Cardiac muscle cell (in vitro differentiated cells and primary cell): Measurements from ENCODE around the gene CDH18. TPM values are rescaled to one million over a fixed set of nuclear protein-coding genes. Genes with fewer than 3 reads are reported as not detected.
"Not testable (repeated sequence)": the region's sequence is repeated elsewhere in the genome, so short reads cannot be mapped to it uniquely, and the experiment has no call there.

Experiments
- DNase-seq, 2 donors: peaks; one replicate each; pipeline versions ENCODE4 v3.0.0 to v3.0.0-alpha.2; 2010 to 2017; ENCODE audit warnings: low read depth in 1 of 2, low spot score in 1 of 2
- H3K27ac ChIP-seq: fragments of 200-600 bp; sonication (generic); 2 replicates; pipeline ENCODE4 v1.5.1; 2016
- H3K27me3 ChIP-seq: fragments of 200-600 bp; sonication (generic); 2 replicates; pipeline ENCODE4 v1.6.0; 2016; ENCODE audit warnings: control low read depth
- H3K36me3 ChIP-seq: fragments of 200-600 bp; sonication (generic); 2 replicates; pipeline ENCODE4 v1.5.1; 2016; ENCODE audit warnings: control low read depth
- H3K4me1 ChIP-seq: fragments of 200-600 bp; sonication (generic); 2 replicates; pipeline ENCODE4 v1.8.1; 2017; ENCODE audit warnings: low read depth, mild to moderate bottlenecking, mixed run types
- H3K4me3 ChIP-seq: fragments of 200-600 bp; sonication (generic); 2 replicates; pipeline ENCODE4 v1.5.1; 2016; ENCODE audit warnings: mild to moderate bottlenecking
- H3K9me3 ChIP-seq: fragments of 200-600 bp; sonication (generic); 2 replicates; pipeline ENCODE4 v1.5.1; 2017; ENCODE audit warnings: low read depth, mild to moderate bottlenecking, control low read depth
- CTCF ChIP-seq: IDR thresholded peaks from 2 replicates; pipeline ENCODE4 v1.5.1; 2012; ENCODE audit warnings: low read depth, mild to moderate bottlenecking, low read length
- polyA plus RNA-seq: library from polyadenylated mRNA; unstranded; fragments of >200 nt; fragmentation: Nextera tagmentation; extraction: Ambion mirVana; gene quantifications from 2 replicates; pipeline ENCODE4 v1.2.1, GENCODE V29; 2016
- total RNA-seq: library from RNA; depleted of rRNA; stranded (reverse); fragments of >200 nt; gene quantifications from 2 replicates; pipeline ENCODE4 v1.2.3, GENCODE V29; 2016

The CDH18 gene
- total and polyA plus RNA-seq, 2 experiments from 2014 or later, result 0.21 to 1.2 TPM

GRCh38 chr5:19790829-19791466 is 197.1 kb downstream of the CDH18 start:
- Histone ChIP-seq H3K36me3 (no peaks in the 10 kb centered on the region), H3K4me3 (no peak overlapping the region), H3K27ac (no peak overlapping the region), H3K9me3 (no peaks in the 10 kb centered on the region), H3K27me3 (no peaks in the 10 kb centered on the region), H3K4me1 (no peaks in the 10 kb centered on the region)
- DNase-seq, result no peak
- TF ChIP-seq CTCF, result no peak

- Histone ChIP-seq H3K4me3 (no peak overlapping the region), H3K27ac (no peak overlapping the region), H3K27me3 (no peaks in the 10 kb centered on the region), H3K9me3 (no peaks in the 10 kb centered on the region), H3K4me1 (no peaks in the 10 kb centered on the region), H3K36me3 (no peaks in the 10 kb centered on the region)
- DNase-seq, result no peak
- TF ChIP-seq CTCF, result no peak
Measured at GRCh38 chr5:19782566-19782965, 205.4 kb downstream of the CDH18 start.

GRCh38 chr5:19777363-19777762 is 210.6 kb downstream of the CDH18 start:
- H3K27ac ChIP-seq, result no peak overlapping the region
- no peaks in the 10 kb centered on the region for H3K9me3 ChIP-seq
- no peaks in the 10 kb centered on the region for H3K36me3 ChIP-seq
- H3K4me3 ChIP-seq, result no peak overlapping the region
- H3K4me1 ChIP-seq, result no peaks in the 10 kb centered on the region
- H3K27me3 ChIP-seq, result no peaks in the 10 kb centered on the region
- DNase-seq, result no peak
- TF ChIP-seq CTCF, result no peak

GRCh38 chr5:19776886-19777285 is 211.1 kb downstream of the CDH18 start:
- not testable (repeated sequence) for H3K27me3 ChIP-seq, DNase-seq, H3K4me3 ChIP-seq, H3K27ac ChIP-seq, H3K9me3 ChIP-seq, H3K4me1 ChIP-seq, H3K36me3 ChIP-seq

GRCh38 chr5:19771174-19771835 is 216.7 kb downstream of the CDH18 start:
- peak; percentile 2 to 32 for DNase-seq
- TF ChIP-seq CTCF, result no peak
- H3K9me3 ChIP-seq, result no peaks in the 10 kb centered on the region
- no peak overlapping the region for H3K4me3 ChIP-seq
- no peaks in the 10 kb centered on the region for H3K36me3 ChIP-seq
- no peaks in the 10 kb centered on the region for H3K27me3 ChIP-seq
- H3K27ac ChIP-seq, result peak overlapping the region; percentile 61
- peaks cover 10% of the 10 kb centered on the region for H3K4me1 ChIP-seq

- Histone ChIP-seq H3K36me3 (no peaks in the 10 kb centered on the region), H3K9me3 (no peaks in the 10 kb centered on the region), H3K4me1 (peaks cover 10% of the 10 kb centered on the region), H3K4me3 (no peak overlapping the region), H3K27ac (peak overlapping the region; percentile 61), H3K27me3 (no peaks in the 10 kb centered on the region)
- peak in 1 of 2 donors; percentile 0 for DNase-seq
- no peak for TF ChIP-seq CTCF
Measured at GRCh38 chr5:19770396-19770795, 217.6 kb downstream of the CDH18 start.
